HG03097 (cell line): Measurements from ENCODE around the gene NEK4.
"Not testable (repeated sequence)": the region's sequence is repeated elsewhere in the genome, so short reads cannot be mapped to it uniquely, and the experiment has no call there.

Experiments
- ATAC-seq: cut with Tn5 transposase; IDR thresholded peaks from one replicate; pipeline ENCODE4 v1.9.1; 2021; ENCODE audit not compliant: unreplicated experiment, low FRiP score

Gene NEK4

GRCh38 chr3:52678265-52679198 is 92.2 kb downstream of the NEK4 start:
- no peak for ATAC-seq

GRCh38 chr3:52676201-52676600 is 94.5 kb downstream of the NEK4 start:
- not testable (repeated sequence) for ATAC-seq

- no peak for ATAC-seq
These were observed 99.1 kb downstream of the NEK4 start for GRCh38 chr3:52671676-52672075.

DNA sequence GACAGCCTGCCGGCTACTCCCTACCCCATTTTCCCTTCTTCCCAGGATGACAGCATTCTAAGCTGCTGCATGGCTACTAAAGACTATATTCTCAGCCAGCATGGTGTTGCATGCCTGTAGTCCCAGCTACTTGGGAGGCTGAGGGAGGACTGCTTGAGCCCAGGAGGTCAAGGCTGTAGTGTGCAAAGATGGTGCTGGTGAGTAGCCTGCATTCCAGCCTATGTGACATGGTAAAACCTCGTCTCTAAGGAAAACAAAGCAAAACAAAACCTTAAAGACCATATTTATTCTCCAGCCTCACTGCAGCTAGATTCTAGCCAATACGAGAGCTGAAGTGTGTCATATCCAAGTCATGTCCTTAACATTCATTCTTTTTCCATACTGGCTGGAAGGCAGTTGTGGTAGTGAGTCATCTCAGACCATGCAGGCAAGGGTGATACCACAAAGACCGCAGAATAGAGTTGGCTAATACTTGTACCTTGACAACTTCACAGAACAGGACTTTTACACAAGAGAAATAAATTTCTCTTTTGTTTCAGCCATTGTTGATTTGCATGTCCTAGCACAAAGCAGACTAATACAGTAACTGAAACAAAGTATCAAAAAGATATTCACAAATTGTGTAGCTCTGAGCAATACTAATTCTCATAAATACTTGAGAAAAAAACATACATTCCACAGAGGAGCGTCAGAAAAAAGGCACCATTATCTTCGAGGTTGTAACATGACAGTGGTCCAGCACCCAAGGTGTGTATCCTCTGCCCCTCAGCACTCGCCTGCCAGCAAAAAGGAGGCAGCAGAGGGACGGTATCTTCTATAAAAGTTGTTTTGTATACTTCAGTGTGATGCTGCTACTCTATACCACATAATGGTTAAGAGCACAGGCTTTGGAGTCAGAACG is 99.9 kb downstream of the NEK4 start:
- no peak for ATAC-seq

DNA sequence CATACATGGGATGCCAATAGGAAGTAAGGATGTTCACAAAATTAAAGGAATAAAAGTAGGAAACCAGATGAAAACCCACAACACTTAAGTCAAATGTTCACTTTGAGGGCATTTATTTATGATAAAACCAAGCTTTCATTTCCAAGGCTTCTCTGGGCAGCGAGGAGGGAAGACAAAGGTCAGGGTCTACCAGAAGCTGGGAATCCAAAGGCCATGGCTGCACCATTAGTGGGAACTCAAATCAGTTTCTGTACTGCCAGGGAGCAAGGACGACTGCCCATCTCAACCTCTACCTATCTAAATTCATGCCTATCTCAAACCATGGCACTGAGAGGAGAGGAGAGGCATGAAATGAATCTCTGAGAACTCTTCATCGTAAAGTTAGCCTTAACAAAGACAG is 107.6 kb downstream of the NEK4 start:
- ATAC-seq: no peak

- ATAC-seq: no peak
These were observed 110.7 kb downstream of the NEK4 start for GRCh38 chr3:52660046-52660445.
